Endothelial cell of umbilical vein (primary cell): Measurements from ENCODE around the gene EEF2K. TPM values are rescaled to one million over a fixed set of nuclear protein-coding genes. Genes with fewer than 3 reads are reported as not detected.

Experiments
- BruUV-seq: library from RNA; stranded (reverse); fragments of 400-500 nt; replicated peaks from 2 replicates; lab custom pipeline; 2021; lab: Mats Ljungman, UMichigan
- CTCF ChIA-PET: fragments of 300-600, 350-600 bp; sonication (Branson Sonifier 250); formaldehyde crosslinking; loops from one replicate; lab custom pipeline; 2021; ENCODE audit warnings: antibody characterized with exemption, inconsistent platforms; lab: Charles Lee
- POLR2A ChIA-PET: fragments of 300-600, 350-600 bp; sonication (Branson Sonifier 250); formaldehyde crosslinking; loops from one replicate; lab custom pipeline; 2021; ENCODE audit warnings: antibody characterized with exemption, inconsistent platforms; lab: Charles Lee
- DNase-seq: peaks from one replicate; pipeline ENCODE4 v3.0.0-alpha.2; 2011; ENCODE audit warnings: low read depth, low spot score
- FAIRE-seq: peaks from 2 replicates; lab custom pipeline; 2011; peaks lifted over from hg19 to GRCh38; lab: Jason Lieb, UNC
- H2AFZ ChIP-seq: 2 replicates; pipeline ENCODE4 v1.6.0; 2012; ENCODE audit warnings: low read depth, low read length, control low read depth, inconsistent platforms
- H3K27ac ChIP-seq: 2 replicates; pipeline ENCODE4 v1.5.1; 2011; ENCODE audit warnings: low read depth, mild to moderate bottlenecking, control low read depth, low read length, moderate library complexity; ENCODE audit not compliant: insufficient read depth
- H3K27me3 ChIP-seq, 2 experiments: 2 replicates each; pipeline versions ENCODE4 v1.6.0 to v1.6.1; 2011; ENCODE audit warnings: low read length in 2 of 2, mixed read lengths in 1 of 2; ENCODE audit not compliant: control insufficient read depth in 2 of 2, insufficient read depth in 2 of 2
- H3K36me3 ChIP-seq, 2 experiments: 2 replicates in 1 of 2; 3 replicates in 1 of 2; pipeline ENCODE4 v1.5.1; 2011; ENCODE audit warnings: low read length in 2 of 2, mild to moderate bottlenecking in 1 of 2, moderate library complexity in 1 of 2; ENCODE audit not compliant: control insufficient read depth in 2 of 2, insufficient read depth in 2 of 2; ENCODE audit errors: extremely low read depth in 1 of 2
- H3K4me1 ChIP-seq: 3 replicates; pipeline ENCODE4 v1.5.1; 2011; ENCODE audit warnings: mild to moderate bottlenecking, low read length; ENCODE audit not compliant: control insufficient read depth, insufficient read depth; ENCODE audit errors: extremely low read depth
- H3K4me2 ChIP-seq: 2 replicates; pipeline ENCODE4 v1.6.1; 2011; ENCODE audit warnings: low read length, control low read depth, mixed read lengths; ENCODE audit not compliant: insufficient read depth
- H3K4me3 ChIP-seq, 3 experiments: fragments of 200-600 bp in 1 of 3; sonication (generic), shearing (Covaris generic) in 1 of 3; replicated peaks in 1 of 3; 2 replicates each; pipeline ENCODE4 v1.5.1; 2011 to 2016; ENCODE audit warnings: control low read depth in 3 of 3, low read length in 3 of 3, mild to moderate bottlenecking in 2 of 3, inconsistent platforms in 1 of 3, low read depth in 1 of 3, moderate library complexity in 1 of 3; ENCODE audit not compliant: insufficient read depth in 1 of 3
- H3K79me2 ChIP-seq: 2 replicates; pipeline ENCODE4 v1.6.0; 2012; ENCODE audit warnings: low read length, inconsistent platforms; ENCODE audit not compliant: control insufficient read depth, insufficient read depth
- H3K9ac ChIP-seq: replicated peaks from 2 replicates; pipeline ENCODE3; 2011; ENCODE audit warnings: low read length, control low read depth; ENCODE audit not compliant: insufficient read depth; ENCODE audit errors: extremely low read depth
- H3K9me1 ChIP-seq: replicated peaks from 3 replicates; pipeline ENCODE4 v1.6.0; 2011; ENCODE audit warnings: mild to moderate bottlenecking, low read length; ENCODE audit not compliant: control insufficient read depth, insufficient read depth; ENCODE audit errors: extremely low read depth
- H3K9me3 ChIP-seq: replicated peaks from 2 replicates; pipeline ENCODE4 v1.5.1; 2012; ENCODE audit warnings: low read length, inconsistent platforms; ENCODE audit not compliant: control insufficient read depth, insufficient read depth
- H4K20me1 ChIP-seq: replicated peaks from 2 replicates; pipeline ENCODE3; 2011; ENCODE audit warnings: mild to moderate bottlenecking, low read length; ENCODE audit not compliant: control insufficient read depth, insufficient read depth; ENCODE audit errors: extremely low read depth
- CTCF ChIP-seq, 2 donors: IDR thresholded peaks; 1 replicate in 1 of 2; 2 replicates in 1 of 2; pipeline ENCODE4 v1.5.1; 2011; ENCODE audit warnings: low read length in 2 of 2, mild to moderate bottlenecking in 2 of 2, moderate library complexity in 2 of 2, control low read depth in 1 of 2, inconsistent platforms in 1 of 2, low read depth in 1 of 2; ENCODE audit not compliant: insufficient read depth in 1 of 2; ENCODE audit errors: extremely low read depth in 1 of 2
- EZH2 ChIP-seq: IDR thresholded peaks from 2 replicates; pipeline ENCODE4 v1.6.1; 2012; ENCODE audit warnings: borderline replicate concordance, low read depth, mild to moderate bottlenecking, moderate library complexity, low read length, inconsistent platforms; ENCODE audit not compliant: severe bottlenecking
- FOS ChIP-seq: IDR thresholded peaks from 2 replicates; pipeline ENCODE4 v1.6.1; 2011; ENCODE audit warnings: mild to moderate bottlenecking, low read length, moderate library complexity, borderline replicate concordance; ENCODE audit not compliant: insufficient read depth
- GATA2 ChIP-seq: IDR thresholded peaks from 2 replicates; pipeline ENCODE4 v1.7.0; 2011; ENCODE audit warnings: low read depth, mild to moderate bottlenecking, moderate library complexity, mixed read lengths, low read length; ENCODE audit not compliant: insufficient read length, insufficient read depth
- JUN ChIP-seq: IDR thresholded peaks from 2 replicates; pipeline ENCODE4 v1.6.1; 2011; ENCODE audit warnings: borderline replicate concordance, low read depth; ENCODE audit not compliant: insufficient read length, insufficient read depth
- MAX ChIP-seq: IDR thresholded peaks from 2 replicates; pipeline ENCODE4 v1.6.1; 2011; ENCODE audit not compliant: insufficient read depth, insufficient read length
- MYC ChIP-seq: IDR thresholded peaks from one replicate; pipeline ENCODE4 v1.6.1; 2011; ENCODE audit warnings: mild to moderate bottlenecking, low read depth, low read length
- POLR2A ChIP-seq: IDR thresholded peaks from 2 replicates; pipeline ENCODE4 v1.6.1; 2012; ENCODE audit warnings: low read depth, mild to moderate bottlenecking, control low read depth, low read length
- POLR2AphosphoS5 ChIP-seq: IDR thresholded peaks from 2 replicates; pipeline ENCODE4 v1.6.1; 2012; ENCODE audit warnings: low read depth, mild to moderate bottlenecking, control low read depth, low read length, moderate library complexity; ENCODE audit not compliant: insufficient read depth
- dilution Hi-C: fragments of 300-500 bp; cut with MboI; formaldehyde crosslinking; loops from one replicate; pipeline ENCODE4 v1.15.0; 2019; ENCODE audit warnings: low sequenced_read_pairs; ENCODE audit not compliant: extremely low pct_ligation_motif_present
- intact Hi-C: fragments of 100-400 bp; cut with micrococcal nuclease; formaldehyde crosslinking; loops from one replicate; pipeline ENCODE4 v1.10.0; 2022
- polyA plus RNA-seq, 4 experiments: library from polyadenylated mRNA; depleted of rRNA in 3 of 4; stranded (reverse) in 3 of 4; unstranded in 1 of 4; fragments of >200 nt; gene quantifications; 2 replicates each; pipeline versions ENCODE4 v1.2.1 to v1.2.3, GENCODE V29; 2011 to 2012; ENCODE audit warnings: missing spikeins in 1 of 4
- total RNA-seq: library from RNA; stranded (reverse); gene quantifications from 2 replicates; pipeline ENCODE4 v1.2.3, GENCODE V29; 2021

EEF2K gene
- total and polyA plus RNA-seq, 2 donors (not counting 3 experiments of a cell fraction or from before 2014, with no cell fraction given) = 16.0 to 48.6 TPM

GRCh38 chr16:22299036-22299435 lies 93.0 kb downstream of the EEF2K start:
- H3K27ac ChIP-seq = no peak overlapping the region
- H3K79me2 ChIP-seq = peaks cover 38% of the 10 kb centered on the region
- H3K9ac ChIP-seq = no peak overlapping the region
- intact Hi-C loops = no loop called here
- H3K36me3 ChIP-seq = peaks cover 0 to 6% of the 10 kb centered on the region in 2 experiments
- no peak overlapping the region for H2AFZ ChIP-seq
- DNase-seq (no peak), FAIRE-seq (no peak)
- no peak overlapping the region for H3K4me3 ChIP-seq
- no TSS peak for BruUV-seq
- ChIA-PET CTCF (interaction anchor here (1.1 to 2.4 kb wide), 5 partner anchors 99 to 221 kb away, joined by 3 to 11 read pairs (median 6); no protein-coding TSS in a partner anchor), POLR2A (interaction anchor here (1.0 kb wide), 1 partner anchor 107 kb away, joined by 4 read pairs; no protein-coding TSS in a partner anchor)
- dilution Hi-C loops = no loop called here
- no peak overlapping the region for H3K4me2 ChIP-seq
- H3K9me1 ChIP-seq = no peaks in the 10 kb centered on the region
- no peaks in the 10 kb centered on the region for H3K27me3 ChIP-seq
- no peaks in the 10 kb centered on the region for H3K9me3 ChIP-seq
- TF ChIP-seq MYC (no peak), POLR2A (no peak), GATA2 (no peak), FOS (no peak), EZH2 (no peak), JUN (no peak), MAX (no peak), POLR2AphosphoS5 (no peak), CTCF (IDR thresholded peaks at IDR 0.05; ENCODE audit: extremely low read depth in 1 of 2, insufficient read depth in 1 of 2, low read depth in 1 of 2, low read length in 2 of 2) (no peak)
- no peaks in the 10 kb centered on the region for H4K20me1 ChIP-seq
- no peaks in the 10 kb centered on the region for H3K4me1 ChIP-seq
